GM23248 (cell line): Measurements from ENCODE around the gene TYROBP. TPM values are rescaled to one million over a fixed set of nuclear protein-coding genes. Genes with fewer than 3 reads are reported as not detected.
"Not testable (repeated sequence)": the region's sequence is repeated elsewhere in the genome, so short reads cannot be mapped to it uniquely, and the experiment has no call there.

Experiments
- DNase-seq: peaks from one replicate; pipeline ENCODE4 v3.0.0-alpha.2; 2015
- H2AFZ ChIP-seq: fragments of 200-600 bp; sonication (generic); 2 replicates; pipeline ENCODE4 v1.6.1; 2016; ENCODE audit warnings: antibody characterized with exemption
- H3F3A ChIP-seq: fragments of 200-600 bp; sonication (generic); 2 replicates; pipeline ENCODE4 v1.6.1; 2016; ENCODE audit warnings: mild to moderate bottlenecking, antibody characterized with exemption, mixed run types; ENCODE audit not compliant: insufficient read depth
- H3K27ac ChIP-seq: fragments of 200-600 bp; sonication (generic); 2 replicates; pipeline ENCODE4 v1.5.1; 2016; ENCODE audit warnings: mild to moderate bottlenecking
- H3K27me3 ChIP-seq: fragments of 200-600 bp; sonication (generic); replicated peaks from 2 replicates; pipeline ENCODE4 v1.6.1; 2016; ENCODE audit warnings: mild to moderate bottlenecking; ENCODE audit not compliant: insufficient read depth
- H3K36me3 ChIP-seq: fragments of 200-600 bp; sonication (generic); 2 replicates; pipeline ENCODE4 v1.6.1; 2016; ENCODE audit warnings: low read depth, mild to moderate bottlenecking
- H3K4me1 ChIP-seq: fragments of 200-600 bp; sonication (generic); 2 replicates; pipeline ENCODE4 v1.6.1; 2016; ENCODE audit warnings: mild to moderate bottlenecking; ENCODE audit not compliant: insufficient read depth
- H3K4me2 ChIP-seq: fragments of 200-600 bp; sonication (generic); one replicate; pipeline ENCODE4 v1.6.1; 2016; ENCODE audit warnings: mild to moderate bottlenecking; ENCODE audit not compliant: unreplicated experiment
- H3K4me3 ChIP-seq: fragments of 200-600 bp; sonication (generic); 2 replicates; pipeline ENCODE4 v1.5.1; 2016; ENCODE audit warnings: mild to moderate bottlenecking
- H3K79me2 ChIP-seq: fragments of 200-600 bp; sonication (generic); 2 replicates; pipeline ENCODE4 v1.6.1; 2016; ENCODE audit warnings: mild to moderate bottlenecking; ENCODE audit not compliant: insufficient read depth
- H3K9ac ChIP-seq: fragments of 200-600 bp; sonication (generic); 2 replicates; pipeline ENCODE4 v1.6.1; 2016; ENCODE audit warnings: mild to moderate bottlenecking
- H3K9me2 ChIP-seq: fragments of 200-600 bp; sonication (generic); 2 replicates; pipeline ENCODE4 v1.6.1; 2016; ENCODE audit warnings: mixed run types, mild to moderate bottlenecking, moderate library complexity; ENCODE audit not compliant: insufficient read depth
- H3K9me3 ChIP-seq: fragments of 200-600 bp; sonication (generic); one replicate; pipeline ENCODE4 v1.6.1; 2017; ENCODE audit warnings: low read depth
- H4K20me1 ChIP-seq: fragments of 200-600 bp; sonication (generic); 2 replicates; pipeline ENCODE4 v1.6.0; 2016; ENCODE audit not compliant: insufficient read depth
- EZH2 ChIP-seq: fragments of 200-600 bp; sonication (generic); IDR thresholded peaks from 2 replicates; pipeline ENCODE4 v1.6.1; 2018; ENCODE audit warnings: antibody characterized with exemption, mild to moderate bottlenecking; ENCODE audit not compliant: insufficient read depth, poor library complexity, severe bottlenecking
- EZH2phosphoT487 ChIP-seq: fragments of 200-600 bp; sonication (generic); IDR thresholded peaks from 2 replicates; pipeline ENCODE4 v1.6.1; 2018; ENCODE audit warnings: antibody characterized with exemption, moderate library complexity, mild to moderate bottlenecking, low read depth; ENCODE audit not compliant: insufficient read depth
- WGBS, 2 experiments: methylation state at CpG; one replicate each; pipeline ENCODE4 v1.1.6; 2015 to 2017; ENCODE audit warnings: low lambda C conversion rate in 2 of 2, low coverage in 1 of 2; ENCODE audit errors: missing lambda C conversion rate in 2 of 2; 5-methylcytosine and 5-hydroxymethylcytosine counted together
- in situ Hi-C: fragments of 300-500 bp; cut with MboI; formaldehyde crosslinking; loops from 2 replicates; pipeline ENCODE4 v1.15.0; 2020
- polyA plus RNA-seq: library from polyadenylated mRNA; unstranded; fragments of >200 nt; fragmentation: Nextera tagmentation; extraction: Ambion mirVana; gene quantifications from 2 replicates; pipeline ENCODE4 v1.2.1, GENCODE V29; 2016
- total RNA-seq: library from RNA; depleted of rRNA; stranded (reverse); fragments of >200 nt; shearing (Covaris generic); gene quantifications from 2 replicates; pipeline ENCODE4 v1.2.3, GENCODE V29; 2014; rRNA removed

TYROBP gene
- total RNA-seq (not detected in 2 replicates), polyA plus RNA-seq (not detected in 2 replicates)

DNA sequence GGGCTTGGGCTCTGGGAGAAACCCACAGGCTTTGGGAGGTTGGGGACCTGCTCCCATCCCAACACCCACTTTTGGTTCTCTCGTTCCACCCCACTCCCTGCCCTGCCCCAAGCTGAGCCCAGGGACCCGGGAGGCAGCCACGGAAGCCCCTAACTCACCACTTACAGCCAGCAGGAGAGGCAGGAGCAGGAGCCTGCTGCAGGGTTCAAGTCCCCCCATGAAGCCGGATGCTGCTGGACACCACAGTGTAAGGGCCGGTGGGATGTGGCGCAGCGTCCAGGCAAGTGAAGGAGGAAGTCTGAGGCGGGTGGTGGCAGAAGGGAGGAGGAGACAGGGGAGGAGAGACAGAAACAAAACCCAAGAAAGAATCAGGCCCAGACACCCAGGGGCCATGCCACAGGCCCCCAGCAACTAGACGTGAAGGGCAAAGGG is at the start of gene TYROBP:
TYROBP (minus strand) TSS at position 286 of the 432 bp plus-strand sequence; CDS start at position 219, 67 bp downstream.
- H3K4me1 ChIP-seq = peaks cover 15% of the 10 kb centered on the region
- no peaks in the 10 kb centered on the region for H3K27me3 ChIP-seq
- no peak within 1 kb of the TSS for H3K4me2 ChIP-seq
- no peaks in the 10 kb centered on the region for H3K9me3 ChIP-seq
- 59 to 65% methylated on average over 9 of the region's 9 CpGs for WGBS, 2 experiments
- in situ Hi-C loops = no loop called here
- peaks cover 4% of the 10 kb centered on the region; the same call in 1 of the 2 replicates for H3F3A ChIP-seq
- H3K79me2 ChIP-seq = no peaks in the 10 kb centered on the region
- no peak within 1 kb of the TSS for H3K9ac ChIP-seq
- TF ChIP-seq EZH2 (no peak), EZH2phosphoT487 (no peak)
- no peak within 1 kb of the TSS for H3K27ac ChIP-seq
- H3K4me3 ChIP-seq = no peak within 1 kb of the TSS
- H4K20me1 ChIP-seq = no peaks in the 10 kb centered on the region
- H3K9me2 ChIP-seq = no peaks in the 10 kb centered on the region
- no peaks in the 10 kb centered on the region for H3K36me3 ChIP-seq
- peak within 1 kb of the TSS; percentile 37; the same call in 1 of the 2 replicates for H2AFZ ChIP-seq
- DNase-seq = no peak

- H3K36me3 ChIP-seq, H3K4me2 ChIP-seq, in situ Hi-C loops, H2AFZ ChIP-seq, H4K20me1 ChIP-seq, H3K9me3 ChIP-seq, H3K4me3 ChIP-seq, H3K9ac ChIP-seq, DNase-seq, H3F3A ChIP-seq, H3K9me2 ChIP-seq, H3K27ac ChIP-seq, H3K79me2 ChIP-seq, H3K4me1 ChIP-seq: not testable (repeated sequence)
- H3K27me3 ChIP-seq = peaks cover 19% of the 10 kb centered on the region
- 53 to 57% methylated on average over 7 to 8 of the region's 8 CpGs for WGBS, 2 experiments
Observed at GRCh38 chr19:35957411-35957810, 49.3 kb upstream of the TYROBP start.

DNA sequence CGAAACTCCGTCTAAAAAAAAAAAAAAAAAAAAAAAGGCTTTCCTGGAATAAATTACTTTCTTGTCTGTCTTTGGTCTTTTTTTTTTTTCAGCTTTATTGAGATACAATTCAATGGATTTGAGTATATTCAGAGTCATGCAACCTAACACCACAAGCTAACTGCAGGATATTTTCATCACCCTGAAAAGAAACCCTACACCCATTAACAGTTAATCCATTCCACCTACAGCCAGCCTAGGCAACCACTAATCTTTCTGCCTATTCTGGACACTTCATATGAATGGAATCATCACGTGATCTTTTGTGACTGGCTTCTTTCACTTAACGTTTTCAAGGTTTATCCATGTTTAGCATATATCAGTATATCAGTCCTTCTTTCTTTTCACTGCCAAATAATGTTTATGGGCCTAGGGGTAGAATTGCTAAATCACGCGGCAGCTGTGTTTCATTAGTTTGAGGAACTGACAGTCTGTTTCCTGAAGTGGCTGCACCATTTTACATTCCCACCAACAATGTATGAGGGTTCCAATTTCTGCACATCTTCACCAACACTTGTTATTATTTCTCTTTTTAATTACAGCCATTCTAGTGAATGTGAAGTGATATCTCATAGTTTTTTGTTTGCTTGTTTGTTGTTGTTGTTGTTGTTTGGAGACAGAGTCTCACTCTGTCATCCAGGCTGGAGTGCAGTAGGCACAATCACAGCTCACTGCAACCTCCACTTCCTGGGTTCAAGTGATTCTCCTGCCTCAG is 48.0 kb upstream of the TYROBP start:
- H3K79me2 ChIP-seq = no peaks in the 10 kb centered on the region
- no peaks in the 10 kb centered on the region for H3K4me1 ChIP-seq
- H3K9me2 ChIP-seq = no peaks in the 10 kb centered on the region
- in situ Hi-C loops = no loop called here
- no peak overlapping the region for H3K9ac ChIP-seq
- H3K4me2 ChIP-seq = no peak overlapping the region
- H4K20me1 ChIP-seq = no peaks in the 10 kb centered on the region
- WGBS, 2 experiments = 66 to 72% methylated on average over 6 of the region's 6 CpGs
- no peak overlapping the region for H3K27ac ChIP-seq
- H3K36me3 ChIP-seq = no peaks in the 10 kb centered on the region
- no peak overlapping the region for H3K4me3 ChIP-seq
- no peaks in the 10 kb centered on the region for H3F3A ChIP-seq
- peaks cover 19% of the 10 kb centered on the region for H3K27me3 ChIP-seq
- H2AFZ ChIP-seq = no peak overlapping the region
- TF ChIP-seq EZH2phosphoT487 (no peak), EZH2 (no peak)
- H3K9me3 ChIP-seq = no peaks in the 10 kb centered on the region
- no peak for DNase-seq

DNA sequence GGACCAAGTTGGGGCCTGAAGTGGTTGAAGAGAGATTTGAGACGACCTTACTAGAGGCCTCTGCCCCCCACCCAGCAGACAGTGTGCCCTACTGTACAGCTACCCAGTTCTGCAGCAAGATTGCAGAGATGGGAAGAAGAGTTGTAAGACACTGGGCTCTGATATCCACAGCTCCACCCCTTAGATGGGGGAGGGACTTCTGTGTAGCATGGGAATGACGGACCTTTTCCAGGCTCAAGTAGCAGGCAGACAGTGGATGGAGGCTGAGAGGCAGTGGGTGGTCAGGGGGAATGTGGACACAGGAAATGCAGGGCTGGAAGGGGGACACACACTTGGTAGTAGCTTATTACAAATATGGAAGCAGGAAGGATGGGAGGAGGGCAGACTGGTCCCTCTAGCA is 41.0 kb upstream of the TYROBP start:
- no peaks in the 10 kb centered on the region for H3K9me2 ChIP-seq
- H3K9ac ChIP-seq = no peak overlapping the region
- H3K9me3 ChIP-seq = no peaks in the 10 kb centered on the region
- H3K27ac ChIP-seq = no peak overlapping the region
- in situ Hi-C loops = no loop called here
- H3K4me1 ChIP-seq = no peaks in the 10 kb centered on the region
- no peaks in the 10 kb centered on the region for H3F3A ChIP-seq
- no peak overlapping the region for H2AFZ ChIP-seq
- no peaks in the 10 kb centered on the region for H3K36me3 ChIP-seq
- no peaks in the 10 kb centered on the region for H3K27me3 ChIP-seq
- peak; percentile 12 for DNase-seq
- H4K20me1 ChIP-seq = no peaks in the 10 kb centered on the region
- TF ChIP-seq EZH2phosphoT487 = no peak
- TF ChIP-seq EZH2 = no peak
- WGBS, 2 experiments = 10 to 11% methylated on average over 2 of the region's 2 CpGs
- H3K79me2 ChIP-seq = no peaks in the 10 kb centered on the region
- H3K4me2 ChIP-seq = no peak overlapping the region
- H3K4me3 ChIP-seq = no peak overlapping the region
